GM23338 (cell line): ENCODE measurements around the gene ATAD3B. TPM values are rescaled to one million over a fixed set of nuclear protein-coding genes. Genes with fewer than 3 reads are reported as not detected.

ENCODE experiments used
- ATAC-seq: fragments of 200-7000 bp; cut with Tn5 transposase; 3 replicates; pipeline ENCODE4 v1.9.1; 2020
- DNase-seq: peaks from one replicate; pipeline ENCODE4 v3.0.0-alpha.2; 2015; ENCODE audit warnings: low spot score
- H2AFZ ChIP-seq: fragments of 200-600 bp; sonication (generic); 2 replicates; pipeline ENCODE4 v1.8.0; 2016; ENCODE audit warnings: antibody characterized with exemption, mild to moderate bottlenecking, moderate library complexity
- H3F3A ChIP-seq: fragments of 200-600 bp; sonication (generic); replicated peaks from 2 replicates; pipeline ENCODE4 v1.8.0; 2017; ENCODE audit warnings: antibody characterized with exemption, mixed run types, low read depth
- H3K27ac ChIP-seq: fragments of 200-600 bp; sonication (generic); 2 replicates; pipeline ENCODE4 v1.6.1; 2016; ENCODE audit warnings: low read depth
- H3K27me3 ChIP-seq: fragments of 200-600 bp; sonication (generic); 2 replicates; pipeline ENCODE4 v1.8.0; 2016; ENCODE audit warnings: mild to moderate bottlenecking, mixed run types, moderate library complexity; ENCODE audit not compliant: insufficient read depth
- H3K36me3 ChIP-seq: fragments of 200-600 bp; sonication (generic); 2 replicates; pipeline ENCODE4 v1.8.0; 2016; ENCODE audit warnings: mild to moderate bottlenecking; ENCODE audit not compliant: insufficient read depth
- H3K4me1 ChIP-seq: fragments of 200-600 bp; sonication (generic); 2 replicates; pipeline ENCODE4 v1.8.0; 2016; ENCODE audit warnings: mild to moderate bottlenecking, moderate library complexity; ENCODE audit not compliant: insufficient read depth
- H3K4me2 ChIP-seq: fragments of 200-600 bp; sonication (generic); 2 replicates; pipeline ENCODE4 v1.7.1; 2017; ENCODE audit warnings: mixed run types
- H3K4me3 ChIP-seq: fragments of 200-600 bp; sonication (generic); 2 replicates; pipeline ENCODE4 v1.6.1; 2016; ENCODE audit warnings: mixed run types
- H3K79me2 ChIP-seq: fragments of 200-600 bp; sonication (generic); replicated peaks from 2 replicates; pipeline ENCODE4 v1.8.0; 2017; ENCODE audit warnings: mild to moderate bottlenecking; ENCODE audit not compliant: insufficient read depth
- H3K9me2 ChIP-seq: fragments of 200-600 bp; sonication (generic); 2 replicates; pipeline ENCODE4 v1.8.0; 2017; ENCODE audit not compliant: insufficient read depth
- H4K20me1 ChIP-seq: fragments of 200-600 bp; sonication (generic); replicated peaks from 2 replicates; pipeline ENCODE4 v1.8.0; 2017; ENCODE audit warnings: mild to moderate bottlenecking; ENCODE audit not compliant: insufficient read depth
- H3K27ac Mint-ChIP-seq: 2 replicates; pipeline ENCODE4 v1.8.0; 2020; ENCODE audit warnings: inconsistent platforms, mild to moderate bottlenecking, moderate library complexity, mixed read lengths
- H3K27me3 Mint-ChIP-seq: 3 replicates; pipeline ENCODE4 v1.8.0; 2022; ENCODE audit warnings: low read depth, mild to moderate bottlenecking, moderate library complexity, mixed read lengths, inconsistent platforms; ENCODE audit not compliant: insufficient read depth, poor library complexity
- H3K36me3 Mint-ChIP-seq: 3 replicates; pipeline ENCODE4 v1.8.0; 2021; ENCODE audit warnings: low read depth, mild to moderate bottlenecking, inconsistent platforms, moderate library complexity, mixed read lengths
- H3K4me1 Mint-ChIP-seq: 3 replicates; pipeline ENCODE4 v1.8.0; 2020; ENCODE audit warnings: mild to moderate bottlenecking, inconsistent platforms, mixed read lengths
- H3K4me3 Mint-ChIP-seq: 3 replicates; pipeline ENCODE4 v1.8.0; 2021; ENCODE audit warnings: moderate library complexity, mild to moderate bottlenecking, inconsistent platforms, mixed read lengths
- H3K9me3 Mint-ChIP-seq: 3 replicates; pipeline ENCODE4 v1.8.0; 2020; ENCODE audit warnings: moderate library complexity, mild to moderate bottlenecking, inconsistent platforms, mixed read lengths
- CREB1 ChIP-seq: fragments of 250-450 bp; sonication (Bioruptor Pico); IDR thresholded peaks from 2 replicates; pipeline ENCODE4 v1.5.0; 2020; ENCODE audit warnings: low read depth, mild to moderate bottlenecking, moderate library complexity
- ETS1 ChIP-seq: IDR thresholded peaks from 2 replicates; pipeline ENCODE4 v1.6.1; 2016; ENCODE audit warnings: antibody characterized with exemption
- EZH2 ChIP-seq: fragments of 200-600 bp; sonication (generic); IDR thresholded peaks from one replicate; pipeline ENCODE4 v1.8.0; 2017; ENCODE audit warnings: antibody characterized with exemption, mild to moderate bottlenecking, low read depth; ENCODE audit not compliant: unreplicated experiment
- EZH2phosphoT487 ChIP-seq: fragments of 200-600 bp; sonication (generic); IDR thresholded peaks from one replicate; pipeline ENCODE4 v1.8.1; 2018; ENCODE audit warnings: antibody characterized with exemption; ENCODE audit not compliant: unreplicated experiment
- JUNB ChIP-seq: IDR thresholded peaks from one replicate; pipeline ENCODE4 v1.6.1; 2016; ENCODE audit warnings: antibody characterized with exemption; ENCODE audit not compliant: unreplicated experiment
- POLR2AphosphoS5 ChIP-seq: IDR thresholded peaks from 2 replicates; pipeline ENCODE4 v1.6.1; 2016; ENCODE audit warnings: antibody characterized with exemption, low read depth
- REST ChIP-seq: IDR thresholded peaks from one replicate; pipeline ENCODE4 v1.6.1; 2018; ENCODE audit warnings: antibody characterized with exemption; ENCODE audit not compliant: unreplicated experiment
- STAT1 ChIP-seq: IDR thresholded peaks from one replicate; pipeline ENCODE4 v1.6.1; 2016; ENCODE audit warnings: antibody characterized with exemption; ENCODE audit not compliant: unreplicated experiment
- ZNF114 ChIP-seq: fragments of 250-450 bp; sonication (Bioruptor Pico); IDR thresholded peaks from 2 replicates; pipeline ENCODE4 v1.5.0; 2020; ENCODE audit warnings: mild to moderate bottlenecking, moderate library complexity
- polyA plus RNA-seq: library from polyadenylated mRNA; unstranded; fragments of >200 nt; fragmentation: Nextera tagmentation; extraction: Ambion mirVana; gene quantifications from 2 replicates; pipeline ENCODE4 v1.2.1, GENCODE V29; 2016
- total RNA-seq: library from RNA; depleted of rRNA; stranded (reverse); fragments of >200 nt; shearing (Covaris generic); gene quantifications from 2 replicates; pipeline ENCODE4 v1.2.3, GENCODE V29; 2014
- TF ChIP-seq, protein P1 (sequence below), 2 experiments: fragments of 200-600 bp in 1 of 2; sonication (generic) in 1 of 2; conservative IDR thresholded peaks; 2 replicates each; pipeline versions ENCODE4 v1.5.1 to v1.6.1; 2016 to 2017; ENCODE audit warnings: antibody characterized with exemption in 2 of 2, low read depth in 2 of 2, mild to moderate bottlenecking in 2 of 2, moderate library complexity in 1 of 2

The ATAD3B gene
- total and polyA plus RNA-seq, 2 experiments from 2014 or later, result 37.8 to 63.4 TPM

GRCh38 chr1:1542766-1543705 lies 71.5 kb downstream of the ATAD3B start:
- Histone ChIP-seq H3K27me3 (no peaks in the 10 kb centered on the region), H3K4me3 (no peak overlapping the region), H3F3A (peaks cover 24% of the 10 kb centered on the region), H4K20me1 (peaks cover 4% of the 10 kb centered on the region; the same call in 1 of the 2 replicates), H3K27ac (no peak overlapping the region), H3K36me3 (no peaks in the 10 kb centered on the region), H3K4me2 (no peak overlapping the region), H3K79me2 (no peaks in the 10 kb centered on the region), H2AFZ (no peak overlapping the region), H3K9me2 (no peaks in the 10 kb centered on the region), H3K4me1 (no peaks in the 10 kb centered on the region; the same call in 1 of the 2 replicates)
- Mint-ChIP-seq H3K27me3 (peaks cover 15% of the 10 kb centered on the region), H3K4me1 (peaks cover 8% of the 10 kb centered on the region), H3K4me3 (no peak overlapping the region), H3K36me3 (peaks cover 35% of the 10 kb centered on the region), H3K27ac (no peak overlapping the region), H3K9me3 (no peaks in the 10 kb centered on the region; the same call in 2 of the 3 replicates)
- TF ChIP-seq POLR2AphosphoS5, result no peak
- ATAC-seq (no peak), DNase-seq (no peak)

DNA sequence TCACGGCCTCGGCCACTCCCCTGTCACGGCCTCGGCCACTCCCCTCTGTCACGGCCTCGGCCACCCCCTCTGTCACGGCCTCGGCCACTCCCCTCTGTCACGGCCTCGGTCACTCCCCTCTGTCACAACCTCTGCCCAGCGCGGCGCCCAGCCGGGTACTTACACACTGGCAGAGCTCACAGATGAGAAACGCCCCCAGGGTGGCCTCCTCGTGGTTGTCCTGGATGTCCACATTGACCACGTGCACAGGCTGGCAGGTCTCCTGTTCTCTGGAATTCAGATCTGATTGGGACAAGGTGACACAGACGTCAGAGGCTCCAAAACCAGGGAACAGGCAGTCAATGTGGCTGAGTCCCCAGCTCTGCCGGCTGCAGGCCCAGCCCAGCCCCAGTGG lies 72.1 kb downstream of the ATAD3B start:
- H3K27ac Mint-ChIP-seq, result no peak overlapping the region
- H3K4me1 Mint-ChIP-seq, result peaks cover 5% of the 10 kb centered on the region
- Histone ChIP-seq H3K27ac (no peak overlapping the region), H3K79me2 (no peaks in the 10 kb centered on the region), H3K4me1 (no peaks in the 10 kb centered on the region; the same call in 1 of the 2 replicates), H3F3A (peaks cover 20% of the 10 kb centered on the region), H2AFZ (no peak overlapping the region), H3K9me2 (no peaks in the 10 kb centered on the region), H4K20me1 (peaks cover 4% of the 10 kb centered on the region; the same call in 1 of the 2 replicates), H3K4me3 (no peak overlapping the region), H3K36me3 (no peaks in the 10 kb centered on the region), H3K4me2 (no peak overlapping the region), H3K27me3 (no peaks in the 10 kb centered on the region)
- peaks cover 32% of the 10 kb centered on the region for H3K36me3 Mint-ChIP-seq
- no peak for ATAC-seq
- no peaks in the 10 kb centered on the region; the same call in 2 of the 3 replicates for H3K9me3 Mint-ChIP-seq
- no peak overlapping the region for H3K4me3 Mint-ChIP-seq
- H3K27me3 Mint-ChIP-seq, result peaks cover 10% of the 10 kb centered on the region
- DNase-seq, result no peak
- TF ChIP-seq, protein P1, sequence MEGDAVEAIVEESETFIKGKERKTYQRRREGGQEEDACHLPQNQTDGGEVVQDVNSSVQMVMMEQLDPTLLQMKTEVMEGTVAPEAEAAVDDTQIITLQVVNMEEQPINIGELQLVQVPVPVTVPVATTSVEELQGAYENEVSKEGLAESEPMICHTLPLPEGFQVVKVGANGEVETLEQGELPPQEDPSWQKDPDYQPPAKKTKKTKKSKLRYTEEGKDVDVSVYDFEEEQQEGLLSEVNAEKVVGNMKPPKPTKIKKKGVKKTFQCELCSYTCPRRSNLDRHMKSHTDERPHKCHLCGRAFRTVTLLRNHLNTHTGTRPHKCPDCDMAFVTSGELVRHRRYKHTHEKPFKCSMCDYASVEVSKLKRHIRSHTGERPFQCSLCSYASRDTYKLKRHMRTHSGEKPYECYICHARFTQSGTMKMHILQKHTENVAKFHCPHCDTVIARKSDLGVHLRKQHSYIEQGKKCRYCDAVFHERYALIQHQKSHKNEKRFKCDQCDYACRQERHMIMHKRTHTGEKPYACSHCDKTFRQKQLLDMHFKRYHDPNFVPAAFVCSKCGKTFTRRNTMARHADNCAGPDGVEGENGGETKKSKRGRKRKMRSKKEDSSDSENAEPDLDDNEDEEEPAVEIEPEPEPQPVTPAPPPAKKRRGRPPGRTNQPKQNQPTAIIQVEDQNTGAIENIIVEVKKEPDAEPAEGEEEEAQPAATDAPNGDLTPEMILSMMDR (conservative IDR thresholded peaks at IDR 0.05; ENCODE audit: low read depth in 2 of 2), result no peak
- TF ChIP-seq EZH2 (no peak), ZNF114 (CRISPR knock-in tag) (no peak), STAT1 (no peak), CREB1 (CRISPR knock-in tag) (no peak), JUNB (no peak), EZH2phosphoT487 (no peak), REST (no peak), ETS1 (no peak)
